Nephron progenitor cell (in vitro differentiated cells): ENCODE measurements around the gene SCYL3.

Experiments
- DNase-seq: peaks from one replicate; pipeline ENCODE4 v3.0.0; 2021
- H3K27ac Mint-ChIP-seq: 2 replicates; pipeline ENCODE4 v1.8.0; 2021; ENCODE audit warnings: mild to moderate bottlenecking, moderate library complexity, mixed read lengths
- H3K27me3 Mint-ChIP-seq: 2 replicates; pipeline ENCODE4 v1.8.0; 2021; ENCODE audit warnings: mild to moderate bottlenecking, low read depth, mixed read lengths; ENCODE audit not compliant: poor library complexity
- H3K36me3 Mint-ChIP-seq: 2 replicates; pipeline ENCODE4 v1.8.0; 2021; ENCODE audit warnings: low read depth, mixed read lengths
- H3K4me1 Mint-ChIP-seq: 2 replicates; pipeline ENCODE4 v1.8.0; 2021; ENCODE audit warnings: mixed read lengths
- H3K4me3 Mint-ChIP-seq: 2 replicates; pipeline ENCODE4 v1.8.0; 2021; ENCODE audit warnings: mild to moderate bottlenecking, moderate library complexity, mixed read lengths
- H3K9me3 Mint-ChIP-seq: 2 replicates; pipeline ENCODE4 v1.8.0; 2021; ENCODE audit warnings: mild to moderate bottlenecking, moderate library complexity, mixed read lengths
- TF ChIP-seq, protein P1 (sequence below): fragments of 200-600 bp; sonication (generic); IDR thresholded peaks from 2 replicates; pipeline ENCODE4 v1.5.0; 2021; ENCODE audit warnings: antibody characterized with exemption

The SCYL3 gene

GRCh38 chr1:169928438-169929209 is 34.9 kb upstream of the SCYL3 start:
- H3K9me3 Mint-ChIP-seq, result no peaks in the 10 kb centered on the region
- no peaks in the 10 kb centered on the region for H3K36me3 Mint-ChIP-seq
- peaks cover 5% of the 10 kb centered on the region for H3K4me1 Mint-ChIP-seq
- peaks cover 2% of the 10 kb centered on the region for H3K27me3 Mint-ChIP-seq
- H3K27ac Mint-ChIP-seq, result no peak overlapping the region
- H3K4me3 Mint-ChIP-seq, result no peak overlapping the region
- TF ChIP-seq, protein P1, sequence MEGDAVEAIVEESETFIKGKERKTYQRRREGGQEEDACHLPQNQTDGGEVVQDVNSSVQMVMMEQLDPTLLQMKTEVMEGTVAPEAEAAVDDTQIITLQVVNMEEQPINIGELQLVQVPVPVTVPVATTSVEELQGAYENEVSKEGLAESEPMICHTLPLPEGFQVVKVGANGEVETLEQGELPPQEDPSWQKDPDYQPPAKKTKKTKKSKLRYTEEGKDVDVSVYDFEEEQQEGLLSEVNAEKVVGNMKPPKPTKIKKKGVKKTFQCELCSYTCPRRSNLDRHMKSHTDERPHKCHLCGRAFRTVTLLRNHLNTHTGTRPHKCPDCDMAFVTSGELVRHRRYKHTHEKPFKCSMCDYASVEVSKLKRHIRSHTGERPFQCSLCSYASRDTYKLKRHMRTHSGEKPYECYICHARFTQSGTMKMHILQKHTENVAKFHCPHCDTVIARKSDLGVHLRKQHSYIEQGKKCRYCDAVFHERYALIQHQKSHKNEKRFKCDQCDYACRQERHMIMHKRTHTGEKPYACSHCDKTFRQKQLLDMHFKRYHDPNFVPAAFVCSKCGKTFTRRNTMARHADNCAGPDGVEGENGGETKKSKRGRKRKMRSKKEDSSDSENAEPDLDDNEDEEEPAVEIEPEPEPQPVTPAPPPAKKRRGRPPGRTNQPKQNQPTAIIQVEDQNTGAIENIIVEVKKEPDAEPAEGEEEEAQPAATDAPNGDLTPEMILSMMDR, result peak; percentile 76
- no peak for DNase-seq

GRCh38 chr1:169925505-169926482 is 32.1 kb upstream of the SCYL3 start:
- no peak overlapping the region for H3K27ac Mint-ChIP-seq

GRCh38 chr1:169924829-169925228 is 31.1 kb upstream of the SCYL3 start:
- no peak for DNase-seq
- Mint-ChIP-seq H3K4me3 (no peak overlapping the region), H3K27me3 (peaks cover 2% of the 10 kb centered on the region), H3K27ac (no peak overlapping the region), H3K9me3 (no peaks in the 10 kb centered on the region), H3K36me3 (no peaks in the 10 kb centered on the region), H3K4me1 (no peaks in the 10 kb centered on the region)
- TF ChIP-seq, protein P1, result no peak

More at GRCh38 chr1:169925505-169926482, 32.1 kb upstream of the SCYL3 start:
- Mint-ChIP-seq H3K27me3 (peaks cover 2% of the 10 kb centered on the region), H3K9me3 (no peaks in the 10 kb centered on the region), H3K4me3 (no peak overlapping the region), H3K36me3 (no peaks in the 10 kb centered on the region), H3K4me1 (no peaks in the 10 kb centered on the region)
- TF ChIP-seq, protein P1, result no peak
- DNase-seq, result no peak

DNA sequence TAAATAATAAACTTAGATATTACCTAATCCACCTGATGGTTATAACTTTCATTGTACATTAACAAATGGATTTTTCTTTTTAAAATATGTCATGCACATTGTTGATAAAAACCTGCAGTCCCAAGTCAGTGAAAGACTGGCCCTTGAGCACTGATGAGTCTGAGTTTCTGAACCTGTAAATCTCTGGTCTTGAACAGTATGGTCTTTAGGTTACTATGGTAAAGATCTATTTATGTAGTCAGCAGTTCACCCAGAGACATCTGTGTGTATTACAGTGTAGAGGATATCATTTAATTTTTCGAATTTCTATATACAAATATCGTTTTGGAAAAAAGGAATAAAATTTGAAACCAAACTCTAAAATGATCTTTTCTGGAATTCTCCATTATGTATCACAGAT is 30.4 kb upstream of the SCYL3 start:
- no peak overlapping the region for H3K27ac Mint-ChIP-seq
- H3K36me3 Mint-ChIP-seq, result no peaks in the 10 kb centered on the region
- TF ChIP-seq, protein P1, result no peak
- H3K4me3 Mint-ChIP-seq, result no peak overlapping the region
- no peaks in the 10 kb centered on the region for H3K9me3 Mint-ChIP-seq
- DNase-seq, result no peak
- H3K27me3 Mint-ChIP-seq, result peaks cover 2% of the 10 kb centered on the region
- no peaks in the 10 kb centered on the region for H3K4me1 Mint-ChIP-seq

DNA sequence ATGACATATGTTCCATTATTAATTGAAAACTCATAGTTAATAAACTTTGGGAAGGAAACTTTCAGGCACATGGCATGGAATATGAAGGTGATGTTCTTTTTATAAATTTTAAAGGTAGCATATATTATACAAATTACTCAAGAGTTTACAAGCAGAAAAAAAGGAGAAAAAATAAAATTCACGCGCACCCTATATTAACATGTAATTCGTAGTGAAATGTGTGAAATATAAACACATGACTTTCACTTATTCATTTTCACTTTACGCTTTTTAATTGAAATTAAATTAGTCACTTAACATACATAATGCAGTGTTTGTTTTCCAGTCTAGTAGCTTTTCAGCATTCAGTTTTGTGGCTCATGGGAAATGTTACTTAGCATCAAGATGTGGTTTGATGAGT is 27.4 kb upstream of the SCYL3 start:
- Mint-ChIP-seq H3K36me3 (no peaks in the 10 kb centered on the region), H3K27ac (no peak overlapping the region), H3K4me1 (no peaks in the 10 kb centered on the region), H3K4me3 (no peak overlapping the region), H3K9me3 (no peaks in the 10 kb centered on the region), H3K27me3 (no peaks in the 10 kb centered on the region)
- TF ChIP-seq, protein P1, result no peak
- DNase-seq, result no peak
